Keratinocyte (primary cell): ENCODE data around the gene OSBPL10.

Experiments
- EZH2 ChIP-seq: IDR thresholded peaks from one replicate; pipeline ENCODE4 v1.6.1; 2012; ENCODE audit warnings: inconsistent platforms, mild to moderate bottlenecking, low read length, moderate library complexity
- TF ChIP-seq, protein P1 (sequence below), 3 experiments: IDR thresholded peaks in 1 of 3; conservative IDR thresholded peaks in 1 of 3; optimal IDR thresholded peaks in 1 of 3; 2 replicates in 2 of 3; 3 replicates in 1 of 3; pipeline versions ENCODE3 to v1.5.1; 2011; ENCODE audit warnings: low read length in 3 of 3, mild to moderate bottlenecking in 3 of 3, moderate library complexity in 2 of 3, control low read depth in 1 of 3, inconsistent platforms in 1 of 3; ENCODE audit not compliant: insufficient read depth in 2 of 3; ENCODE audit errors: extremely low read depth in 1 of 3

DNA sequence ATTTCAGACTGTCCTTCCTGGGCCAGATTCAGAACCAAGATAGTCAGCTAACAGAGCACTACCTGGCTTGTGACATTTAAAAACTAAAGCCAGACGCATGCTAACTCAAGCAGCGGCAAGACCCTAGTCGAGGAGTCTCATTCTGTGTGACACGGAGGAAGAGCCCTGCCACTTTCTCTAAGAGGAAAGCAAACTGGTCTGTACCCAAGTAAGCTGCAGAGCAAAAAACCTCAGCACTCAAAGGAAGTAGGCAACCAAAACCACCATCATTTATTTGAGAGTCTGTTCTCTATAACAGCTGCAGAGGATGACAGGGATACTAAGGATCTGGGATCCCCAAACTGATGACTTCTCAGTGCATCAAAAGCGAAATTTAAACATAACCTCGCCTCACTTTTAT, 152.1 kb downstream of the OSBPL10 start:
- TF ChIP-seq, protein P1, sequence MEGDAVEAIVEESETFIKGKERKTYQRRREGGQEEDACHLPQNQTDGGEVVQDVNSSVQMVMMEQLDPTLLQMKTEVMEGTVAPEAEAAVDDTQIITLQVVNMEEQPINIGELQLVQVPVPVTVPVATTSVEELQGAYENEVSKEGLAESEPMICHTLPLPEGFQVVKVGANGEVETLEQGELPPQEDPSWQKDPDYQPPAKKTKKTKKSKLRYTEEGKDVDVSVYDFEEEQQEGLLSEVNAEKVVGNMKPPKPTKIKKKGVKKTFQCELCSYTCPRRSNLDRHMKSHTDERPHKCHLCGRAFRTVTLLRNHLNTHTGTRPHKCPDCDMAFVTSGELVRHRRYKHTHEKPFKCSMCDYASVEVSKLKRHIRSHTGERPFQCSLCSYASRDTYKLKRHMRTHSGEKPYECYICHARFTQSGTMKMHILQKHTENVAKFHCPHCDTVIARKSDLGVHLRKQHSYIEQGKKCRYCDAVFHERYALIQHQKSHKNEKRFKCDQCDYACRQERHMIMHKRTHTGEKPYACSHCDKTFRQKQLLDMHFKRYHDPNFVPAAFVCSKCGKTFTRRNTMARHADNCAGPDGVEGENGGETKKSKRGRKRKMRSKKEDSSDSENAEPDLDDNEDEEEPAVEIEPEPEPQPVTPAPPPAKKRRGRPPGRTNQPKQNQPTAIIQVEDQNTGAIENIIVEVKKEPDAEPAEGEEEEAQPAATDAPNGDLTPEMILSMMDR (optimal IDR thresholded peaks at IDR 0.05 in 1 of 3, IDR thresholded peaks at IDR 0.05 in 1 of 3, conservative IDR thresholded peaks at IDR 0.05 in 1 of 3; ENCODE audit: extremely low read depth in 1 of 3, insufficient read depth in 2 of 3, low read length in 3 of 3), result no peak
- TF ChIP-seq EZH2, result no peak
